HFF-Myc (cell line): ENCODE measurements around the gene C3orf18.
A peak's percentile ranks its signal among the peaks of the same experiment; 100 is the strongest.

Experiments
- DNase-seq: peaks from one replicate; pipeline ENCODE4 v3.0.0-alpha.2; 2011; ENCODE audit warnings: low read depth; ENCODE audit errors: extremely low read depth
- H3K4me3 ChIP-seq: replicated peaks from 2 replicates; pipeline ENCODE4 v1.5.1; 2011; ENCODE audit warnings: low read depth, mild to moderate bottlenecking, control low read depth, low read length
- TF ChIP-seq, protein P1 (sequence below): IDR thresholded peaks from 2 replicates; pipeline ENCODE4 v1.5.1; 2012; ENCODE audit warnings: mild to moderate bottlenecking, low read depth, low read length, control low read depth; ENCODE audit errors: missing control alignments

Gene C3orf18

DNA sequence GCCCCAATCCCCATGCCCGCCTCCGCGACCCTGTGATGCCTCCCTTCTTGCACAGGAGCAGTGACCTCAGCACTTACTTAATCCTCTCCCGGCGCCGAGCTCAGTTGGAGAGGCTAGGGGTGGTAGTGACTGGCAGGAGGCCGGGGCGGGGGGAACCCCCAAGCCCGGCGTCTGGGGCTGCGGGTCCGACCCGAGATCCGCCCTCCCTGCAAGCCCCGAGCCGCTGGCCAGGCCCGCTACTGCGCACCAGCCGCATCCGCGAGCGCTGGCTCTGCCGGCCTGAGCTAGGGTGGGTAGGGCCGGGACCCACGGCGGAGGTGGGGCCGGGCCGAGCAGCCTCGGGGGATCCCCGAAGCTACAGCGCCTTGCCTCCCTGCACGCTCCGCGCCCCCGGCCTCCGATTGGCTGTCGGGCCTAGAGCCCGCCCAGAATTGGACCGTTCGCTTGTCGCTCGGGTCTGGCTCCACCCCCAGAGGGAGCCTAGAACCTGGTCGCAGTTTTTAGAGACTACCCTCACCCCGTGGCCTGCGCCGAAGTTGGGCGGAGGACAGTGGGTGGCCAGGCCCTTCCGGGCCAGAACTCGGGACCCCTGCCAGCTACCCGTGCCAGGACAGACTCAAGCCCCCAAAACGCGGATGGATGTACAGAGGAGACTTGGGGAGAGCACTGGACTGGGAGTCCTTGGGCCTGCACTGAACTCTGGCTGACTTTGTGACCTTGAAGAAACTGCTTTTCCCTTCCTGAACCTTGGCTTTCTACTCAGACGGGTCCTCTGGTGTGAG is at the start of gene C3orf18:
Gene C3orf18 (minus strand): TSS at position 362 of the 782 bp plus-strand sequence. CDS start 2,048 bp downstream, outside the sequence.
- H3K4me3 ChIP-seq = peak within 1 kb of the TSS; percentile 95
- peak; percentile 39 for DNase-seq
- TF ChIP-seq, protein P1, sequence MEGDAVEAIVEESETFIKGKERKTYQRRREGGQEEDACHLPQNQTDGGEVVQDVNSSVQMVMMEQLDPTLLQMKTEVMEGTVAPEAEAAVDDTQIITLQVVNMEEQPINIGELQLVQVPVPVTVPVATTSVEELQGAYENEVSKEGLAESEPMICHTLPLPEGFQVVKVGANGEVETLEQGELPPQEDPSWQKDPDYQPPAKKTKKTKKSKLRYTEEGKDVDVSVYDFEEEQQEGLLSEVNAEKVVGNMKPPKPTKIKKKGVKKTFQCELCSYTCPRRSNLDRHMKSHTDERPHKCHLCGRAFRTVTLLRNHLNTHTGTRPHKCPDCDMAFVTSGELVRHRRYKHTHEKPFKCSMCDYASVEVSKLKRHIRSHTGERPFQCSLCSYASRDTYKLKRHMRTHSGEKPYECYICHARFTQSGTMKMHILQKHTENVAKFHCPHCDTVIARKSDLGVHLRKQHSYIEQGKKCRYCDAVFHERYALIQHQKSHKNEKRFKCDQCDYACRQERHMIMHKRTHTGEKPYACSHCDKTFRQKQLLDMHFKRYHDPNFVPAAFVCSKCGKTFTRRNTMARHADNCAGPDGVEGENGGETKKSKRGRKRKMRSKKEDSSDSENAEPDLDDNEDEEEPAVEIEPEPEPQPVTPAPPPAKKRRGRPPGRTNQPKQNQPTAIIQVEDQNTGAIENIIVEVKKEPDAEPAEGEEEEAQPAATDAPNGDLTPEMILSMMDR = no peak

DNA sequence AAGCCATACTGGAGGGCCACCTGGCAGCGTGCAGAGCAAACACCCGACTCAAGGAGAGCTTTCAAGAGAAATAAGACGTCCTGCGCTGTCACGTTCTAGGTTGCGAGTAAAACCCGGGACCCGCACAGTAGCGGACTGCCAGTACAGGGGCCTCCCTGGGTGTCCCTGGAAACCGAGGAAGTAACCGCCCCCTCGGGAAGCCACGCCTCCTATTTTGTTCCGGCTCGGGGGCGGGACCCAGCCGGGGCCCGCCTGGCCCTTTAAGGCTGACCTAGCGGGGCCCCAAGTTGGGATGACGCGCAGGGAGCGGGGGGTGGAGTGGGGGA is 49.2 kb upstream of the C3orf18 start:
- DNase-seq = no peak
- peak overlapping the region; percentile 85 for H3K4me3 ChIP-seq
- TF ChIP-seq, protein P1 = no peak

DNA sequence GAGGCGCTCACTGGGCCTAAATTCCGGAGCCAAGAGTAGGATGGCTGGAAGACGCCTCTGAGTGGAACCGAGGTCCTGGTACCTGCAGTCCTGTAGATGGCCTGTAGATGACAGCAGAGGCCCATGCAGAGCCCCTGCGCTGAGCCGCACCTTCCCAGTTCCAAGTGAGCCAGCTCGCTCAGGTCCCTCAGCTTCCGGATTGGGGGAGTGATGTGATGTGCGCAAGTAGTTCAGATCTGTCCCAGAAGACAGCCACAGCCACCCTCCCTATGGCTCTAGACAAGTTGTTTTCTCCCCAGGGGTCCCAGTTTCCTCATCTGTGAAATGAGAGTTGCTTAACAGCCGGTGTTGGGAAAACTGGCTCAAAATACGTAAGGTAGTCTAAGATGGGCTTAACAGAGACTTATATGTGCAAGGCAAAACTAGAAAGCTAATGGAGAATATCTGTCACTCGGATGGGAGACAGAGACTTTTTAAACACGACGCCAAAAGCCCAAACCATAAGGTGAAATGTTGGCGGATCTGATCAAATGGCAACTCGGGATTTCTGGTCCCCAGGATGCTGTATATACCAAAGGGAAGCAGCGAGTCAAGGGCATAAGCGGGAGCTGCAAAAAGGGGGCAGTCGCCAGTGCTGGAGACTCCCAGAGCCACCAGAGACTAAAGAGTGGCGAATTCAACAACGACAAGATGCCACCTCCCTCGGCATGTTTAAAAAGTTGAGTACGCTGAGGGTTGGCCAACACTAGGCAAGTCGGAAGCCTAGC is 48.6 kb upstream of the C3orf18 start:
- peak overlapping the region; percentile 85 for H3K4me3 ChIP-seq
- DNase-seq = no peak
- TF ChIP-seq, protein P1 = peak; percentile 100

DNA sequence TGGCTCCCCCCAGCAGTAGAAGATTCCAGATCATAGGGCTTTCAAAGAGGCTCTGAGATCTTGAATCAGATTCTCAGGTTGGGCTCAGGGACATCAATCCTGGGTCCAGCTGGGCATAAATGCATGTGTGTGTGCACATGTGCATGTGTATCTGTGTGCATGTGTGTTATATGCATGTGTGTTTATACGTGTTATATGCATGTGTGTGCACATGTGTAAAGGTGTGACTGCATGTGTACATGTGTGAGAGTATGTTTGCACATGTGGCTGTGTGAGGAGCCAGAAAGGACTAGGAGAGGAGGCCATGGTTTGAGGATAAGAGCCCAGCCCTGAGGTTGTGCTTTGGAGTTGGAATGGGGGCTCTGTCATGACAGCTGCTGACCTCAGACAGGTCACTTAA is 47.6 kb upstream of the C3orf18 start:
- no peak for DNase-seq
- TF ChIP-seq, protein P1 = no peak
- H3K4me3 ChIP-seq = no peak overlapping the region

DNA sequence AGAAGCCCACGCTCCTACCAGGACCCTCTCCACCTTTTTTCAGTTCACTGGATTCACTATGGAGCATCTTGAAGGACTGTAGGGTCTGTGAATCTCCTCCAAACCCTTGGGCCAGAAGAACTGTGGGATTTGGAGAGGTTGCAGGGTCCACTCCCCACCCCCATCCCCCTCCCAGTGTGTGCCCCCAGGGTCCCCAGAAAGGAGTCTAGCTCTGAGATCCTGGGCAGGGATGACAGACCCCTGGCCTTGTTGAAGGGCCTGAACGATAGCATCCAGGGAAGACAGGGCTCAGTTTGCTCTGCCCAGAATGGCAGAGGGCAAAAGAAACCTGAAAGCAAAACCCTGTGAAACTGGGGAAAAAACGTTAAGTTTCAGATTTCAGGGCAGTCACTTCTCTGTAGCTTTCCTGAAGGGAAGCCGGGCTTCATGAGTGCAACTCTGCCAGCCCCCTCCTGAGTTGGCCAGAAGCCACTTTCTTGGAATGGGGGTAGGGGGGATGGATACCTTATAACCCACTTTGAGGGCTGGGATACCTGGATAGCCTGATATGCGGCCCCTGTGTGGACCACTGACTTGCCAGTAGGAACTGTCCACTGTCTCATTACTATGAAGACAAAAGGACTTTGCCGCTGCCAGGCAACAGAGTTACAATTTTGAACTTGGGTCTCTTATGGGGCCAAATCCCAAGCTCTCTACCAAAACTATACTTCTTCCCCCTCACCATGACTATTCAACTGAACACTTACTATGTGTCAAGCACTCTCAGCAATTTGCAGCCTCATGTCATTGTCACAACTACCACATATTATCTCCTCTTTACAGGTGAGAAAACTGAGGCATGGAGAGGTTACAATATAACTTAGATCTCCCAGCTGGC is 45.7 kb upstream of the C3orf18 start:
- DNase-seq = no peak
- no peak overlapping the region for H3K4me3 ChIP-seq
- TF ChIP-seq, protein P1 = no peak

DNA sequence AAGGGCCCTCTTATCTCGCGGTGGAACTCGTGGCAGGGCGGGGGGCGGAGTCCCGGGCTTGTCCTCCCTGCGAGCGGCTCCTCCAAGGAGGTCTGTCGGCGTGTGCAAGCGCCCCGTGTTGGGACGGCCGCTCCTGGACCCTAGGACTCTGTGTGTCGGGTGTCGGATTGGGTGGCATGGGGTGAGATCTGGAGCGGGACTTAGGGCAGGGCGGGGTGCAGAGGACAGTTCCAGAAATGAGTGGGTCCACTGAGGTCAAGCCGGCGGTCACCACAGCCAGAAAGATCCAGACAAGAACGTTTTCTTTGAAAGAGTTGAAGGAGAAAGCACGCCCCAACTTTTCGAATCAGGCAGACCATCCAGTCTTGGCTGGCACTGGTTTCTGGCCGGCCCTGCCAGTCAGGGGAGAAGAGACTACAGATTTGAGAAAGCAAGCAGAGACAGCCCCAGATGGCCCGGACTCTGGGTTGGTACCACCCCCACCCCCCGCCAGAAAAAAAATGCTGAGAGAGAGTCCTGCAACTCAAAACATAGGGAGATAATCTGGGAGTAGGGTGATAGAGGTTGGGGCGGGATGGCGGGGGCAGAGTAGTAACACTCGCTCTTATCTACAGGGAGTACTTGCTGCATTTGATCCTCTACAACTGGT is 44.8 kb upstream of the C3orf18 start:
- H3K4me3 ChIP-seq = peak overlapping the region; percentile 67
- DNase-seq = no peak
- TF ChIP-seq, protein P1 = no peak
